SJSA1 (cell line): ENCODE results near the gene SYTL2. TPM values are rescaled to one million over a fixed set of nuclear protein-coding genes. Genes with fewer than 3 reads are reported as not detected.
A peak's percentile ranks its signal among the peaks of the same experiment; 100 is the strongest.
"Not testable (repeated sequence)": the region's sequence is repeated elsewhere in the genome, so short reads cannot be mapped to it uniquely, and the experiment has no call there.

Source experiments
- DNase-seq, 2 experiments: peaks; one replicate each; pipeline ENCODE4 v3.0.0-alpha.2; 2015 to 2020; ENCODE audit warnings: low spot score in 2 of 2, low read depth in 1 of 2
- H3K27ac ChIP-seq: fragments of 250-450 bp; sonication (Bioruptor Pico); 2 replicates; pipeline ENCODE4 v1.5.1; 2020; ENCODE audit warnings: mild to moderate bottlenecking, moderate library complexity
- H3K27me3 ChIP-seq: fragments of 250-450 bp; sonication (Bioruptor Pico); replicated peaks from 2 replicates; pipeline ENCODE4 v1.5.1; 2020; ENCODE audit warnings: mild to moderate bottlenecking, moderate library complexity
- H3K36me3 ChIP-seq: fragments of 250-450 bp; sonication (Bioruptor Pico); 2 replicates; pipeline ENCODE4 v1.5.1; 2020; ENCODE audit warnings: mild to moderate bottlenecking
- H3K4me1 ChIP-seq: fragments of 250-450 bp; sonication (Bioruptor Pico); replicated peaks from 2 replicates; pipeline ENCODE4 v1.6.1; 2021; ENCODE audit warnings: mild to moderate bottlenecking
- H3K4me3 ChIP-seq: fragments of 250-450 bp; sonication (Bioruptor Pico); 2 replicates; pipeline ENCODE4 v1.5.1; 2020; ENCODE audit warnings: mild to moderate bottlenecking
- H3K9me3 ChIP-seq: fragments of 250-450 bp; sonication (Bioruptor Pico); replicated peaks from 2 replicates; pipeline ENCODE4 v1.5.1; 2020; ENCODE audit warnings: mild to moderate bottlenecking
- total RNA-seq: library from RNA; depleted of rRNA; stranded (reverse); fragments of >200 nt; shearing (Covaris generic); gene quantifications from 2 replicates; pipeline ENCODE4 v1.2.3, GENCODE V29; 2014

SYTL2 gene
- total RNA-seq, 1 experiment from 2014 or later: 4.9 TPM

- no peaks in the 10 kb centered on the region for H3K36me3 ChIP-seq
- H3K4me3 ChIP-seq: no peak overlapping the region
- H3K27ac ChIP-seq: no peak overlapping the region
- no peaks in the 10 kb centered on the region for H3K9me3 ChIP-seq
- H3K27me3 ChIP-seq: no peaks in the 10 kb centered on the region
- no peaks in the 10 kb centered on the region for H3K4me1 ChIP-seq
- DNase-seq: no peak
Observed at GRCh38 chr11:85844439-85845123, 33.6 kb upstream of the SYTL2 start.

- Histone ChIP-seq H3K36me3 (no peaks in the 10 kb centered on the region), H3K4me3 (no peak overlapping the region), H3K27ac (no peak overlapping the region), H3K4me1 (no peaks in the 10 kb centered on the region), H3K27me3 (no peaks in the 10 kb centered on the region), H3K9me3 (no peaks in the 10 kb centered on the region)
- DNase-seq: no peak
Observed at GRCh38 chr11:85843929-85844328, 33.0 kb upstream of the SYTL2 start.

- not testable (repeated sequence) for H3K27ac ChIP-seq, H3K4me1 ChIP-seq, H3K9me3 ChIP-seq, H3K36me3 ChIP-seq, DNase-seq, H3K27me3 ChIP-seq, H3K4me3 ChIP-seq
Observed at GRCh38 chr11:85840932-85841331, 30.0 kb upstream of the SYTL2 start.

DNA sequence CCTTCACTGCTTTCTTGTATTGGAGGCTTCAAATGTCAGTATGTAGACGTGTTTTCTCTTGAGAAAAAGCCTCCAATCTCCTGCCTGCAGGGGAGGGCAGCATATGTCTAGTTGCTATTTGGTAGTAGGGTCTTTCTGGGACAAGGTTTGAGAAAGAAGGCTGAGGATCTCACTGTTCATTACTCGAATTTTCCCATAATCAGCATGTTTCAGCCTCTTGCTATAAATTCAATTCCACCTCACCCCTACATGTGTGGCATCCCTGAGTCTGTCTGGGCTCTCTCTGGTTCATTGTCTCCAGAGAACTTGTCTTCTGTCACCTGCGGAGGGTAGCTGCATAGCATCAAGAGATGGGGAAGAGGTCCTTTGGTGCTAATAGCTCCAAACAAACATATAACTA, 24.8 kb upstream of the SYTL2 start:
- Histone ChIP-seq H3K4me1 (no peaks in the 10 kb centered on the region), H3K27me3 (no peaks in the 10 kb centered on the region), H3K36me3 (no peaks in the 10 kb centered on the region), H3K9me3 (no peaks in the 10 kb centered on the region), H3K27ac (no peak overlapping the region), H3K4me3 (no peak overlapping the region)
- DNase-seq: no peak

GRCh38 chr11:85835263-85835662, 24.3 kb upstream of the SYTL2 start:
- no peak overlapping the region for H3K27ac ChIP-seq
- no peak overlapping the region for H3K4me3 ChIP-seq
- DNase-seq: no peak
- H3K4me1 ChIP-seq: no peaks in the 10 kb centered on the region
- H3K36me3 ChIP-seq: no peaks in the 10 kb centered on the region
- no peaks in the 10 kb centered on the region for H3K9me3 ChIP-seq
- no peaks in the 10 kb centered on the region for H3K27me3 ChIP-seq

GRCh38 chr11:85831050-85831449, 20.1 kb upstream of the SYTL2 start:
- DNase-seq: no peak
- no peak overlapping the region for H3K27ac ChIP-seq
- no peaks in the 10 kb centered on the region for H3K9me3 ChIP-seq
- no peaks in the 10 kb centered on the region for H3K27me3 ChIP-seq
- no peak overlapping the region for H3K4me3 ChIP-seq
- peaks cover 21% of the 10 kb centered on the region for H3K4me1 ChIP-seq
- H3K36me3 ChIP-seq: no peaks in the 10 kb centered on the region

- no peaks in the 10 kb centered on the region for H3K9me3 ChIP-seq
- peaks cover 25% of the 10 kb centered on the region for H3K4me1 ChIP-seq
- H3K36me3 ChIP-seq: no peaks in the 10 kb centered on the region
- DNase-seq: no peak
- H3K4me3 ChIP-seq: no peak overlapping the region
- no peak overlapping the region for H3K27ac ChIP-seq
- H3K27me3 ChIP-seq: no peaks in the 10 kb centered on the region
Observed at GRCh38 chr11:85829172-85829571, 18.2 kb upstream of the SYTL2 start.

- Histone ChIP-seq H3K27ac (no peak overlapping the region), H3K4me3 (no peak overlapping the region), H3K9me3 (no peaks in the 10 kb centered on the region), H3K4me1 (peaks cover 28% of the 10 kb centered on the region), H3K27me3 (no peaks in the 10 kb centered on the region), H3K36me3 (no peaks in the 10 kb centered on the region)
- no peak for DNase-seq
Observed at GRCh38 chr11:85828640-85828978, 17.7 kb upstream of the SYTL2 start.

DNA sequence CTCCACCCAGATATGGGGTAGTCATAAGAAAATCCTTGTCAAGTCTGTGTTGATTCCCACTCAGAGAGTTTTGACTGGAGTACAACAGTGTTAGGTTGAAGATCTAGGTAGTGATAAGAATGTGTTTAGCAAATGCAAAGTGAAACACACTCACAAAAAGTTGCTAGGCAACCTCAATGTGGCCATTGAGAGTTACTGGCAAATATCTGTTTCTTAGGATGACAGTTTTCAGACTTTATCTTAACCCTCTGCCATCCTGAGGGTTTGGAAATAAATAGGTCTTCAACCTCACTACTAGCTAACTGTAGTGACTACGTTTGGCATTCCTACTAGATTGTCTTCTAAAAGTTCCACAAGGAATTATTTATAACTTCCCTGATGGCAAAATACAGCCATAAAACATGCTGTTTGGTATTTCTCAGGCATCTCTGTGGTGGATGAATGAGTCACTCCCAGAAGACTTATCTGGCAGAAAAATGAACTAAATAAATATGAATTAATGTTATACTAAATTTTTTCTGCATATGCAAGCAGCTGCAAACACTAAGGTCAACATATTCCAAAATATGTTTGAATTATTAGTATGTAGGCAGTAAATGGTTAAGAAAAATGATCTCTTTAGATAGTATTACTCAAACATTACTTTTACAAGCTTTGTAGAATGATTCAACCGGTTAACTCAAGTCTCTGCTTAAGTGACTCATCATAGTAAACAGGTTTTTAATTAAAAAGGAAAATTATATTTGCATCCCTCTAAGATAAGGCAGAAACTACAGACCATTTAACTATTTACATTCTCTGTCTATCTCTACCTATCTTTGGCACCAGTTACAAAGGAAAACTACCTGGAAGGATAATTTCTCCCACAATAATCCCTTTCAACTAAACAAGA, 17.1 kb upstream of the SYTL2 start:
- no peak overlapping the region for H3K4me3 ChIP-seq
- peak overlapping the region; percentile 72 for H3K27ac ChIP-seq
- peaks cover 34% of the 10 kb centered on the region for H3K4me1 ChIP-seq
- DNase-seq: peak in 1 of 2 experiments; percentile 65
- no peaks in the 10 kb centered on the region for H3K27me3 ChIP-seq
- H3K9me3 ChIP-seq: no peaks in the 10 kb centered on the region
- no peaks in the 10 kb centered on the region for H3K36me3 ChIP-seq

GRCh38 chr11:85826116-85826855, 15.3 kb upstream of the SYTL2 start:
- peaks cover 38% of the 10 kb centered on the region for H3K4me1 ChIP-seq
- no peak overlapping the region for H3K4me3 ChIP-seq
- H3K36me3 ChIP-seq: no peaks in the 10 kb centered on the region
- H3K9me3 ChIP-seq: no peaks in the 10 kb centered on the region
- H3K27ac ChIP-seq: no peak overlapping the region
- no peaks in the 10 kb centered on the region for H3K27me3 ChIP-seq
- DNase-seq: no peak

DNA sequence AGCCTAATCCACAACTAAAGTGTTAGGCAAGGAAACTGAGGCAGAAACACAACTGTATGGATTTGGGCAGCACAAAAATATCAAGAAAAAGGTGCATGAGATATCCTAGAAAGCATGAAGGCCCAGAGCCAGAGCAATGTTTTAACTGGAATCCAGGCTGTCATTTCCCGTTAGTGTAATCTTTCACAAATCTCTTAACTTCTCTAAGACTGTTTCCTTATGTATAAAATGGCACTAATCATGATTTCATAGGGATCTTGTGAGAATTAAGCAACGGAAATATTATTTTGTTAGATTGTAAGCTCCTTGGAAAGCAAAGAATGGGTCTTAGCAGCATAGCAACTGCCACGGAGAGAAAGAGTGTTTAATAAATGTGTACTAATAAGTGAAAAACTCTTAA, 14.7 kb upstream of the SYTL2 start:
- Histone ChIP-seq H3K27me3 (no peaks in the 10 kb centered on the region), H3K4me1 (peaks cover 38% of the 10 kb centered on the region), H3K36me3 (no peaks in the 10 kb centered on the region), H3K27ac (no peak overlapping the region), H3K9me3 (no peaks in the 10 kb centered on the region), H3K4me3 (no peak overlapping the region)
- DNase-seq: no peak

GRCh38 chr11:85823816-85824215, 12.9 kb upstream of the SYTL2 start:
- H3K9me3 ChIP-seq: no peaks in the 10 kb centered on the region
- peaks cover 38% of the 10 kb centered on the region for H3K4me1 ChIP-seq
- H3K27me3 ChIP-seq: no peaks in the 10 kb centered on the region
- DNase-seq: peak; percentile 69 to 84
- no peak overlapping the region for H3K4me3 ChIP-seq
- no peaks in the 10 kb centered on the region for H3K36me3 ChIP-seq
- no peak overlapping the region for H3K27ac ChIP-seq

DNA sequence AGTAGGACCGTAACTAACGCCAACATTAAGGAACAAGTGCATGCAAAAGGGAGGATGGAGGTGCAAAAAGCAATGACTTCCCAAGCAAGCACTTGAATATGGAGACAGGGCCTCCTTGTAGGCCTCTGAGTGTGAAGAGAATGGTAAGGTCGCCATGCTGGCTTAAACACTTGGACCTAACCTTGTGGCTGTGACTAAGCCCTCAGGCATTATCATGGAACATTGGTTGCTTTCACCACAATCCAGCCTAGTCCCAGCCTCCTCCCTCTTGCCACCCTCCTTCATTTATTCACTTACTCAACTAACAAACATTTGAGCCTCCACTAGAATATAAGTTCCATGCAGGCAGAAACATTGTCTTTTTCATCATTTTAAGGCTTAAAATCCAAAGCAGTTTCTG, 11.9 kb upstream of the SYTL2 start:
- no peaks in the 10 kb centered on the region for H3K36me3 ChIP-seq
- H3K27me3 ChIP-seq: no peaks in the 10 kb centered on the region
- H3K9me3 ChIP-seq: no peaks in the 10 kb centered on the region
- H3K27ac ChIP-seq: no peak overlapping the region
- DNase-seq: peak in 1 of 2 experiments; percentile 42
- peaks cover 29% of the 10 kb centered on the region for H3K4me1 ChIP-seq
- no peak overlapping the region for H3K4me3 ChIP-seq

- Histone ChIP-seq H3K4me3 (no peak overlapping the region), H3K27me3 (no peaks in the 10 kb centered on the region), H3K4me1 (peaks cover 17% of the 10 kb centered on the region), H3K27ac (no peak overlapping the region), H3K9me3 (no peaks in the 10 kb centered on the region), H3K36me3 (no peaks in the 10 kb centered on the region)
- no peak for DNase-seq
Observed at GRCh38 chr11:85821636-85822035, 10.7 kb upstream of the SYTL2 start.
